GM18873 (cell line): ENCODE data around the gene FAM111A.

Source experiments
- ATAC-seq: cut with Tn5 transposase; IDR thresholded peaks from one replicate; pipeline ENCODE4 v1.9.1; 2021; ENCODE audit warnings: mild to moderate bottlenecking, moderate library complexity, moderate number of reproducible peaks; ENCODE audit not compliant: unreplicated experiment, low FRiP score

The FAM111A gene

DNA sequence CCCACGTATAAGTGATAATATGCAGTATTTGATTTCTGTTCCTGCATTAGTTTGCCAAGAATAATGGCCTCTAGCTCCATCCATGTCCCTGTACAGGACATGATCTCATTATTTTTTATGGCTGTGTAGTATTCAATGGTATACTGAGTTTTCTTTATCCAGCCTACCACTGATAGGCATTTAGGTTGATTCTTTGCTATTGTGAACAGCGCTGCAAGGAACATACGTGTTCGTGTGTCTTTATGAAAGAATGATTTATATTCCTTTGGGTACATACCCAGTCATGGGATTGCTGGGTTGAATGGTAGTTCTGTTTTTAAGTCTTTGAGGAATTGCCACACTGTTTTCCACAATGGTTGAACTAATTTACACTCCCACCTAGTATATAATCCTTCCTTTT lies 1.5 kb upstream of the FAM111A start:
- no peak for ATAC-seq

DNA sequence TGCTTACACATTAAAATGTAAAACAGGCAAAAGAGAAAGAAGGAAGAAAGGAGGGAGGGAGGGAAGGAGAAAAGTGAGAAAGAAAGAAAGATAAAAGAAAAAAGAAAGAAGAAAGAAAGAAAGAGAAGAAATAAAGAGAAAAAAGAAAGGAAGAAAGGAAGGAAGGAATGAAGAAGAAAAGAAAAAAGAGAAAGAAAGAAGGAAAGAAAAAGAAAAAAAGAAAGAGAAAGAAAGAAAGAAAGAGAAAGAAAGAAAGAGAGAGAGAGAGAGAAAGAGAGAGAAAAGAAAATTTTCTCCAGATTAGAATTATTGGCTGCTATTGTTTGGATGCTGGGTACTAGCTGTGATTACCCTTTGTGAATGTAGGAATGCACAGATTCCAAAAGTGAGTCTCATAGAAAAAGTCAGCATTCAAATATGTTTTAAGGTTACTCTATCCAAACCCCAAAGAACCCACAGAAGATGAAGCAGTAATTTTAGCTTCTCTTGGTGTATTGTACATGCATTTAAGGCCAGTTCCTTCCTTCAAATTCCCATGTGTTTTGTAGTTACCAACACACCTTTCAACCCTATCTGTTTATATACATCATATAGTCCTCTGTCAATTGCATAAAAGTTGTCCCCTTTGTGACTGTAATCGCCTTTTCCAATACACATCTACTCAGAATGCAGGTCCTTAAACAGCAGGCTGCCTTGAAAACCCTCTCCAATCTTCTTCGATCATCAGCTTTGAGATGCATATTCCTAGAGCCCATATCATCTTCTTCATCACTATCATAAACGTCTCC lies 789 bp upstream of the FAM111A start:
- ATAC-seq: no peak

DNA sequence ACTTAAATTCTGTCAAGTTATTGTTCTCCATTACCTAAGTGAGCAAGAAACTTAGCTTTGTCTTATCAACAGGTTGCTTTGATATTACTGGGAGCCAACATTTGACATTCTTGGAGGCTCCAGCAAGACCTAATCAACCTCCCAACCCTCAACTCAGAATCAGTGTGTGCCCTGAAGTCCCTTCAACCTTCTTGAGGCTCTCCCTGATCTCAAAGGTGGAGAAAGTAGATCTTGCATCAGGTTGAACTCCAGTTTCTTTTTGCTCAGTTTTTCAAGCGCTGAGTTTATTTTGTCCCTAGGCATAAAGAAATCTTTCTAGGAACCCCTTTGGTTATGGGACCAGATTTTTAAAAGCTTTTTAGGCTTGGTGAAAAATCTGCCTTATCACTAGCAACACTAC lies 1.4 kb downstream of the FAM111A start:
- no peak for ATAC-seq

DNA sequence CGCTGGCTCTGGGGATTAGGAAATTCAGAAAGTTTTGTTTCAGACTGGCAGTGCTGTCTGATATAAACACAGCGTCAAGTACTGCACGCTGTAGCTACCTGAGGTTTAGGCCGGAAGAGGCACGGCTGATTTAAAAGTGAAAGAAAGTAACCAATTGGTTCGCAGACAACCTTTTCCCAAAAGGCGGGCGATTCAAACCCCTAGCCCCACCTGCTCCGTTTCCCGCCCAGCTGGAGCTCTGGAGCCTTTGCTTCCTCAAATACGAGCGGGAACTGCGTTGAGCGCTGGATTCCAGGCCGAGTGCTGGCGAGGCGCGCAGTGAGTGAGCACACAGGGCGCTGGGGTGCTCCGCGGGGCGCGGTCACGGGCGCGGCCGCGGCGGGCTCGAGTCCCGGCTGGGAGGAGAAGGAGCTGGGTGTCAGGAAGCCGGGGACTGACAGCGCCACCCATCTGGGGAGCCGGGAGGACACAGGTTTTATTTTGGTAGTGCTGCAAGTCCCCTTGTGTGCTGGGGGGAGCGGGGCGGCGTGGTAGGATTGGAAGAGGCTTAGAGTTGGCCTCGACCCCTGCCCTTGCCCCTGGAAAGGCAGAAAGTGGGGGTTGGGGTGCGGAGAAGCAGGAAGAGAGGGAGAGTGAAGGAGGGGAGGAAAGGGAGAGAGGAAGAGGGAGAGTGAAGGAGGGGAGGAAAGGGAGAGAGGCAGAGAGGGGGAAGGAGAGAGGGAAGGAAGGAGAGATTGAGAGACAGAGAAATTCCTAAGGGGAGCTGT lies 2.1 kb downstream of the FAM111A start:
- ATAC-seq: peak; percentile 57

DNA sequence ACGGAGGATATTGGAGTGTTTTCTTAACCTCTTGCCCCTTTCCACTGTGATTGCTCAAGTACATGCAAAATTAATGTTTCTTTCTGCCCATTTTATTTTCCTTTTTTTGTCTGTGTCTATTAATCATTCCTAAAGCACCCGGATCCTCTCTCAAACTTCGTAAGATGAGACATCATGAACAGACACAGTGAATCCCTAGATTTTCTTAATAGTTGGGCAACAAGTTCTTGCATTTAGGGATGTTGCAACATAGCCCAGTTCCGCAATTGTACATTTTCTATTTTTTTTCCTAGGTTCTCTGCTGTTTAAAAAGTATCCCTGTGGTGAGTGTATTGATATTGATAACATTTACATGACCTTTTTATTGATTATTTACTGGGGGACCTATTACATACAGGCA lies 2.9 kb downstream of the FAM111A start:
- ATAC-seq: no peak

DNA sequence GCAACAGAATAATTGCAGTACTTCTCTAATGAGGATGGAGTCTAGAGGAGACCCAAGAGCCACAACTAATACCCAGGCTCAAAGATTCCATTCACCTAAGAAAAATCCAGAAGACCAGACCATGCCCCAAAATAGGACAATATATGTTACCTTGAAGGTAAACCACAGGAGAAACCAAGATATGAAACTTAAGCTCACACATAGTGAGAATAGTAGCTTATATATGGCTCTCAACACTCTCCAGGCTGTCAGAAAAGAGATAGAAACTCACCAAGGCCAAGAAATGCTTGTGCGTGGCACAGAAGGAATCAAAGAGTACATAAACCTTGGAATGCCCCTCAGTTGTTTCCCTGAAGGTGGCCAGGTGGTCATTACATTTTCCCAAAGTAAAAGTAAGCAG lies 9.1 kb downstream of the FAM111A start:
- peak; percentile 46 for ATAC-seq

DNA sequence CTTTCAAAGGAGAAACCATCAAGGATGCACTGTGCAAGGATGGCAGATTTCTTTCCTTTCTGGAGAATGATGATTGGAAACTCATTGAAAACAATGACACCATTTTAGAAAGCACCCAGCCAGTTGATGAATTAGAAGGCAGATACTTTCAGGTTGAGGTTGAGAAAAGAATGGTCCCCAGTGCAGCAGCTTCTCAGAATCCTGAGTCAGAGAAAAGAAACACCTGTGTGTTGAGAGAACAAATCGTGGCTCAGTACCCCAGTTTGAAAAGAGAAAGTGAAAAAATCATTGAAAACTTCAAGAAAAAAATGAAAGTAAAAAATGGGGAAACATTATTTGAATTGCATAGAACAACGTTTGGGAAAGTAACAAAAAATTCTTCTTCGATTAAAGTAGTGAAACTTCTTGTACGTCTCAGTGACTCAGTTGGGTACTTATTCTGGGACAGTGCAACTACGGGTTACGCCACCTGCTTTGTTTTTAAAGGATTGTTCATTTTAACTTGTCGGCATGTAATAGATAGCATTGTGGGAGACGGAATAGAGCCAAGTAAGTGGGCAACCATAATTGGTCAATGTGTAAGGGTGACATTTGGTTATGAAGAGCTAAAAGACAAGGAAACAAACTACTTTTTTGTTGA lies 9.8 kb downstream of the FAM111A start:
- ATAC-seq: peak; percentile 69

DNA sequence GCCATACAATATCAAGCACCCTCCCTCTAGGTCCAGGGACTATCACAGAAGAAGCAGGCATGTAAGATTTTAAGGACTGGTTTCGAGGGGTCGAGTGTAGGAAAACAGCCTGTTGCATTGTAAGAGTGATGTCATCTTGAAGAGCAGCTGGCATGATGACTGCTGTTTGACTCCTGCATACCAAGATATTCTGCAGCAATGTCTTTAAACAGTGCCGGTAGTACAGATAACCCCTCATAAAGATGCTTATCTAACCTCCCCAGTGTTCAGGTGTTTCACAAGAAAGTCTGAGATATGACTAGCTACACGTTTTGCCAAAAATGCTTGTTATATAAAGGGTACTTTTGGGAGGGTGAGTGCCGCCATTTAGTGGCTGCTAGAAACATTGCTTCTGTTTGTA lies 12.0 kb downstream of the FAM111A start:
- ATAC-seq: no peak

DNA sequence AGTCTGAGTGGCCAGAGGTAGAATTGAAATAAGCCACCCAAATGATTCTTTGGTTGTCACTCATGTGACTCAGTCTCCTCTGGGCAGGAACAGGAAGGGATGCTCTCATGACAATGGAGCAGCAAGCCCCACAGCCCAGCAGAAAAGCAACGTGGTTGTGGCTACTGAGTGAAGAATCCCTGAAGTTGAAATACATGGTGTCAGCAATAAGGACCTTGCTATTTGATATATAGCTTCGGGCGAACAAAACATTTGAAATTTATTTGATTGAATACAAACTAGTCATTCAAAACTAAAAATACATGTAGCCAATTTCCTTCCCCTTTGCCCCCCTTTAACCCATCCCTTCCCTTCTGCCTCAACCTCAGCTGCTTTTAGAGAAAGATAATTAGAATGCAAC lies 14.8 kb downstream of the FAM111A start:
- no peak for ATAC-seq

DNA sequence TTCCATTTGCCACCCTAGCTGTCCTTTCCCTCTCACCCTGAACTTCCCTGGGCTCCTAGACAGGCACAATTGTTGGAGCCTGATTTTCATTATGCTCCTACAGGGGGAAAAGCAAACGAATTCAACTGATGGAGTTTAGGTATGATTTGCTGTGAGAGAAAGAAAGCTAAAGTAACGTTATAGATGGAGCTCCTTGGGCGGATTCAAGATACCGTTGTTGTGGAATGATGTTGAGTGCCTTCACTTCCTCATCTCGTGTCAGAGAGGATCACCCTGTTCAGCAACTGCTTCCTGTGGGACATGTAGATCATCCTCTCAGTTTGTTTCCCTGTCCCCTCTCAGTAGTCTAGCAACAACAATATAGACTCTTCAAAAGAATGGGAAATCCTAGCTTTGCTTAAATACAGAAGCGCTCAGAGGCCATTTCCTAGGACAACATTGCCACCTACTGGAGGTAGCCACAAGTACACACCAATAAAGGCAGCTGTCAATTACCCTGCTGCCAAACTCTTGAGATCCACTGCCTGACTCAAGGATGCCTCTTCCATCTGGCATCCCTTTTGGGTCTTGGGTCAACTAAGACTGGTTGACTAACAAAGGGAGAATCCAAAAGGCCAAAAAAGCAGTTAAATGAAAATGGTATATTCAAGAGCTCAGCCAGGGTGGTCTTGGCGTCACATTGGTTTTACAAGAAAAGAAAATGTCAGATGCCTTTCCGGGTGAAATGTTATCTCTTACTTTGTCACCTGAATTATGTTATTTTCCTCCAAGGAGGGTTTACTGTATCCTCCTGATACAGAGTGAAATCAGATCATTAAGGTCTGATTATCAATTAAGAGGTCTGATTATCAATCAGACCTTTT lies 15.8 kb downstream of the FAM111A start:
- ATAC-seq: peak; percentile 89

DNA sequence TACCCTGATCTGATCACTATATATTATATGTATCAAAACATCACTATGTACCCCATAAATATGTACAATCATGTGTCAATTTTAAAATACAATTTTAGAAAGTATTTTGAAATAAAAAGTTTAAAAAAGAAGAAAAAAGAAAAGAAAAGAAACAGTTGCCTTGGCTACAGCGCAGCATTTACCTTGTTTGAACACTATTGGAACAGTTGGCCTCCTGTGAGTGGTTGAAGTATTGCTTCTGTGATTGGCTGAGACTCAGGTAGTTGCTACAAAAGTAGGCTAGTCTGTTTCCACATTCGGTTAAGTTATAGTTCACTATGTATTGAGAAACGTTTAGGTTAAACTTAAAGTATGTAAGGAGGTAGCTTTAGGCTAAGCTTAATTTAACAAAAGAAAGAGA lies 21.4 kb downstream of the FAM111A start:
- no peak for ATAC-seq

DNA sequence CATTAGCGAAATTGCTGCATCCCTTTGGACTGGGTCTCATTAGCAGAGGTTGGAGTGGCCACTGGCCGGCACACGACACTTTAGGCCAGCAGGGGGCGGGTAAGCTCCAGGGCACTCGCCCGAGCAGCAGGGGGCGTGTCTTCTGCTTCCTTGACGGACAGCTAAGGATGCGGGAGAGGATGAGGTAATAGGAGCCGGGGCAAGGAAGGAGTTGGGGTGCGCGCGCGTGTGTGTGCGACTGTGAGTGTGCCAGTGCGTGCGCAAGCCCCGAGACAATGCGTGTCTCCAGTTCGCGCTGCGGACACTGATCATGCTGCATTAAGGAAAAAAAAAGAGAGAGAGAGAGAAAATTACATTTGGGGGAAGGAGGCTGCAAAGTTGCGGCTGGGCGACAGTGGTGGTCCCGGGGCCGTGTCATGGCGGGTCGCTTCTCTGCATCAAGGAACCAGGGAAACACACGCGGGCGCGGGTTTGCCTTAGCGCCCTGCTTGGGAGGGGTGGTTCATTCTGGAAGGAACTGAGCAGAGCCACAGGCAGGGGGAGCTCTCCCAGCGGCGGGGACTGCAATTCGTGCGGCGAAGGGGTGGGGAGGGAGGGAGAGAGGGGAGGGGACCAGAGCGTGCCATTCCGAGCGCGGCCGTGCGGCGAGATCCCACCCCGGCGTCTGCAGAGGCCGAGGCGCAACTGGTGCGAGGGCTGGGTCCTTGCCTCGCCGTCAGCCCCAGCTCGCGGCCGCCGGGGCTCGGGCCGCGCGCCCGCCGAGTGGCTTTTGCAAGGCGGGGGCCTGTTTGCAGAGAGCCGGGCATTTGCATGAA lies 29.1 kb downstream of the FAM111A start, which contains the start of gene DTX4:
Gene DTX4 (plus strand): TSS at position 625 of the 815 bp plus-strand sequence. CDS start 464 bp downstream, outside the sequence.
- peak; percentile 72 for ATAC-seq

DNA sequence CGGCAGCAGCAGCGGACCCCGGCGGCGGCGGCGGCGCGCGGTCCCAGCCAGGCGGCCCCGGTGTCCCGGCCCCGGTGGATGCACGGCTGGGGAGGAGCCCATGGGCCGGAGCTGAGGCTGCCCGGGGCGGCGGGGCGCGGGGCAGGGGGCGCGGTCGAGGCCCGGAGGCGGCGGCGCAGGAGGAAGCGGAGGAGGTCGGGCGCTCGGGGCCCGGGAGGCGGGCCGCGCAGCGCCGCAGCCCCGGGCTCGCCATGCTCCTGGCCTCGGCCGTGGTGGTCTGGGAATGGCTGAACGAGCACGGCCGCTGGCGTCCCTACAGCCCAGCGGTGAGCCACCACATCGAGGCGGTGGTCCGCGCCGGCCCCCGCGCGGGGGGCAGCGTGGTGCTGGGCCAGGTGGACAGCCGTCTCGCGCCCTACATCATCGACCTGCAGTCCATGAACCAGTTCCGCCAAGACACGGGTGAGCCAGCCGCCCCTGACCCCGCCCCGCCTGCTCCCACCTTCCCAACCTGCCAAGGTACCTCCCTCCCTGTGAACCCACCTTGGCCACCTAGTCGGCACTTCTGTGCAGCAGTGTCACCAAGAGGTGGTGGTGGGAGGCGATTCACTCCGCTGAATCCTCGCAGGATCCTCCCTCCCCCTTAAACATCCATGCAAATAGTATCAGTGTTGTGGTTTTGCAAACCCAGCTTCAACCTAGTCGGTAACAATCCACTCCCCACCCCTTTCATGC lies 29.9 kb downstream of the FAM111A start:
- ATAC-seq: peak; percentile 9

DNA sequence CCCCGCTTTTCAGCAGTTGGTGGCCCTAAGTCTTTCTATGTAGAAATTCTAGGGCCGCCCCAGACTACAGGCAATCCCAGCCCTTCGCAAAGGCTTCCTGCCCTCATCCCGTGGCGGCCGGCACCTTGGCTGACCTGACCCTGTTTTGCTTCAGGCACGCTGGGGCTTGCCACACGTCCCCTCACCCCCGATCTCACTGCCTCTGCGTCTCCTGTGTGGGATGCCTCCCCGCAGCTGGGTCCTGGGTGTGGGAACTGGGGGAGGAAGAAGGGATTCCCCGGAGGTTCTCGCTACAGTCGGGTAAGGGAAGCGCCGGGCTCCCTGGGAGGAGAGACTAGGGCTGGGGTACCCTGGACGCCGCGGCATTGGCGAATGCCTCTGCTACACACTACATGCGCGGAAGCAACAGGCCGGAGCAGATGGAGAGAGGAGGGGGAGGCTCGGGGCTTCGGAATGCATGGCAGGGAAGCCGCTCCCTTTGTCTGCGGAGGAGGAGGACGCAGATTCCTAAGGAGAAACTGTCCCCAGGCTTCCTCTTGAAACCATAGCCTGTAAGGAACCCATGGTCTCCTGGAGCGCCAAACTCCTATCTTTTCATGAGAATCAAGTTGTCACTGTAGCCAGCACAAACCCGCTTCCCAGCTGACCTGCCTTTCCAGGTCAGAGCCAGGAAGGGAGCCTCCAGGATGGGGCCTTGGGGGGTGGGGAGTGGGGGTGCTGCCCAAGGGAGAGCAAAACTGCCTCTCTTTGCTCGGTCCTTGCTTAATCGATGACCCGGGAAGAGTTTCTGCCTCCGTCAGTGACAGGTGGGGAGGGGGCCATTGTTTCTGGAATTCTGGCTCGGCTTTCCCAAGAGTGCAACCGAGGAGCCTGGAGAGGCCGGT lies 30.7 kb downstream of the FAM111A start:
- no peak for ATAC-seq

DNA sequence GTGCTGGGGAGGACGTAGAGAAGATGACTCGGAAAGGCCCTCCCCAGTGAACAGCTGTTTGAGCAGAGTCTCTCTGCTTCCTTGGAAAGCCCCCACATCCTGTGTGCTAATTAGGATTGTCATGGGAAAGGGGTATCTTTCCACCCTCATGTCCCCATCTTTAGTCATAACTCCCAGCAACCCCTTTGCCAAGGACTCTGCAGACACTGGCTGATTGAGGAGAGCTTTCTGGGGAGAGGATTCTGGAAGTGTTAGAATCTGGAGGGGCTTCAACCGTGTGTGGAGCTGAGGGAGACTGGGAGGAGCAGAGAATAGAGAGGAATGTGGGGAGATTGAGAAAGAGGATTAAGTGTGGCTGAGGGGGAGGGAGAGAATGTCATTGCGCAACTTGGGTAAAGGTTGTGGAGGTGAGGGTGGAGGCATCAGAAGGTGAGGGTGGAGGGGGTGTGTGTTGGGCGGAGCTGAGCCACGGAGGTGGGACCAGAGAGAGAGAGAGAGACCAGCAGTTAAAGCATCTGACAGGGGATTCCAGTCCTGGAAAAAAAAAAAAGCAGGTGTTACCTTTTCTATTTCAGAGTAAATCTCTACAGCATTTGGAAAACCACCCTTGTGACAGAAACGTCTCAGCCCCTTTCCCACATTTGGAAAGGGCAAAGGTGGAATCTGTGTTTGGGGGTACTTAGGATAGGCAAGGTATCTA lies 31.5 kb downstream of the FAM111A start:
- no peak for ATAC-seq

DNA sequence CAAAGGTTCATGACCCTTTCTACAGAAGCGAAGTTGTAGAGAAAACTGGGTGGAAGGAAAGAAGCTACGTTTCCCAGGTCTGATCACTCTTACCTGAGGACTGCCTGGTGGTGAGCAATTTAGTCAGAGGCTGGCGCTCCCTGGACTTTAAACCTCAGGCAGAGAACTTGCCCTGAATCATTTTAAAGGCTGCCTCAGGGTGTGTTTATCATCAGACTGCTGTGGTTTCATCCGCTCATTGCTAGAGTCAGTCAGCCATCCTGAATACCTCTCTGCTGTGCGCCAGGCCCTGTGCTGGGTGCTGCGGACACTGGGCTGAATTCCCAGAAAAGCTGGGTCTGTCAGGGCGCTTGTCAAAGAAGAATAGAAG lies 32.0 kb downstream of the FAM111A start:
- no peak for ATAC-seq

DNA sequence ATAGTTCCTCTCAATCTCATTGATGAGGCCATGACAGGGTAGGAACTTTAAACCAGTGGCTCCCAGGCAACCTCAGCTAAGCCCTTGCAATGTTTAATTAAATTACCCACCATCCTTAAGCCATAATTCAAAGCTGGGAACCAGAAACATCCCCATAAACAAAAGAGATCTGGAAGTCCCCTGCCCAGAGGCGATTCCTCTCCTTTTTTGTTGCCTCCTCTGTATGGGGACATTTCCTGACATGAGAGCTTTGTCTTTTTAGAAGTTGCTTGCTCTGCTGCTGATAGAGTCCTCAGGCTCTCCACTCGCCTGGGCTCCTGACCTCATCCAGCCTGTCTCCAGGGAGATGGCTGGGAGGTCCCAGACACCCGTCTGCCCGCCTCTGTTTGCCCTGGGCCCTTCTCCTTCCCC lies 32.4 kb downstream of the FAM111A start:
- ATAC-seq: no peak
